Endothelial cell (in vitro differentiated cells): ENCODE results near the gene THBD. TPM values are rescaled to one million over a fixed set of nuclear protein-coding genes. Genes with fewer than 3 reads are reported as not detected.
"Not testable (repeated sequence)": the region's sequence is repeated elsewhere in the genome, so short reads cannot be mapped to it uniquely, and the experiment has no call there.

Experiments used
- DNase-seq: peaks from one replicate; pipeline ENCODE4 v3.0.0; 2021; ENCODE audit warnings: low spot score
- H3K27ac Mint-ChIP-seq: one replicate; pipeline ENCODE4 v1.8.0; 2021; ENCODE audit warnings: mixed read lengths, inconsistent platforms; ENCODE audit not compliant: unreplicated experiment
- H3K27me3 Mint-ChIP-seq: one replicate; pipeline ENCODE4 v1.8.0; 2021; ENCODE audit warnings: mild to moderate bottlenecking, moderate library complexity, mixed read lengths, inconsistent platforms; ENCODE audit not compliant: unreplicated experiment
- H3K36me3 Mint-ChIP-seq: one replicate; pipeline ENCODE4 v1.8.0; 2021; ENCODE audit warnings: mild to moderate bottlenecking, low read depth, mixed read lengths, inconsistent platforms; ENCODE audit not compliant: unreplicated experiment
- H3K4me1 Mint-ChIP-seq: one replicate; pipeline ENCODE4 v1.8.0; 2021; ENCODE audit warnings: mild to moderate bottlenecking, mixed read lengths, inconsistent platforms; ENCODE audit not compliant: unreplicated experiment
- H3K4me3 Mint-ChIP-seq: one replicate; pipeline ENCODE4 v1.8.0; 2021; ENCODE audit warnings: mild to moderate bottlenecking, mixed read lengths, inconsistent platforms; ENCODE audit not compliant: unreplicated experiment
- H3K9me3 Mint-ChIP-seq: one replicate; pipeline ENCODE4 v1.8.0; 2021; ENCODE audit warnings: mixed read lengths, inconsistent platforms; ENCODE audit not compliant: unreplicated experiment
- CTCF ChIP-seq: fragments of 200-600 bp; sonication (generic); IDR thresholded peaks from one replicate; pipeline ENCODE4 v1.5.0; 2021; ENCODE audit warnings: antibody characterized with exemption; ENCODE audit not compliant: unreplicated experiment
- total RNA-seq: library from RNA; stranded (reverse); fragmentation: NEBNext Ultra II Directional; extraction: Animal tissue kit (Norgen Biotek cat#: 25700); gene quantifications from one replicate; pipeline ENCODE4 v1.2.1, GENCODE V29; 2021; ENCODE audit not compliant: unreplicated experiment

THBD gene
- total RNA-seq, 1 donor from 2014 or later, result 90.4 TPM

DNA sequence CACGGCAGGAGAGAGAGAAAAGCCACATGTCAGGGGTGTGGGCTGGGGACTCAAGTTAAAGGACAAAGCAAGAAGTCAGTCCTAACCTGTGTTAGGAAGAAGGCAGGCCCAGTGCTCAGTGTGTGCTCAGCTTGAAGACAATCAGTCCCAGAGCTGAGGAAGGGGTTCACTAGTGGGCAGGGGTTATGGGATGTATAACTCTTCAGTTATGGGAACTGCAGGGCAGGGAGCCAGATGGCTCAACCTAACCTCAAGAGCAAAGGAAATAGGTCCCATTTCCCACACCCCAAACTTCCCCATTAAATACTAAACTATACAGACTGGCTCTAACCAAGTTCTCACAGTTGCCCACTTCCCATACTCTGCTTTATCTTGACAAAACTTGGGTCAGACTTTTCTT lies 21.8 kb downstream of the THBD start:
- no peak for TF ChIP-seq CTCF
- Mint-ChIP-seq H3K27ac (no peak overlapping the region), H3K9me3 (no peaks in the 10 kb centered on the region), H3K4me3 (no peak overlapping the region), H3K36me3 (no peaks in the 10 kb centered on the region), H3K4me1 (peaks cover 25% of the 10 kb centered on the region), H3K27me3 (peaks cover 6% of the 10 kb centered on the region)
- DNase-seq, result no peak

DNA sequence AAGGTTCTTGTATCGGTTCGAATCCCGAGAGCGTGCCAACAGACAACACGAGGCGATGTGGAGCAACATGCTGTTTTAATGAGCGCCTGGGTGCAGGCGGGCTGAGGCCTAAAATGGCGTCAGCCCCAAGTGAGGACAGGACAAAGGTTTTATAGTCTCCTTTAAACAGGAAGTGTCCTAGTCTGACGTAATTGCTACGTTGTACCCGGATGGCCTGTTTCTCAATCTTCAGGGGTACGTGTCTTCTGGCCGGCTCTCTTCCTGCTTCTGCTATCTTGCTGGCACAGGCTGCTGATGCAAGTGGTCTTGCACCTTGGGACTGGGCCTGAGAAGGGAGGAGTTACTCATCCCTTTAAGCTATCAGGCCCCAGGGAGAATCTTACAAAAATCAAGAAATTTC lies 24.0 kb downstream of the THBD start:
- not testable (repeated sequence) for H3K27me3 Mint-ChIP-seq, H3K36me3 Mint-ChIP-seq, H3K4me3 Mint-ChIP-seq, H3K27ac Mint-ChIP-seq, H3K9me3 Mint-ChIP-seq, DNase-seq
- H3K4me1 Mint-ChIP-seq, result peaks cover 22% of the 10 kb centered on the region

GRCh38 chr20:23024701-23025100 lies 24.8 kb downstream of the THBD start:
- Mint-ChIP-seq H3K27ac (no peak overlapping the region), H3K9me3 (no peaks in the 10 kb centered on the region), H3K36me3 (no peaks in the 10 kb centered on the region), H3K27me3 (peaks cover 6% of the 10 kb centered on the region), H3K4me1 (peaks cover 22% of the 10 kb centered on the region), H3K4me3 (no peak overlapping the region)
- TF ChIP-seq CTCF, result no peak
- no peak for DNase-seq

DNA sequence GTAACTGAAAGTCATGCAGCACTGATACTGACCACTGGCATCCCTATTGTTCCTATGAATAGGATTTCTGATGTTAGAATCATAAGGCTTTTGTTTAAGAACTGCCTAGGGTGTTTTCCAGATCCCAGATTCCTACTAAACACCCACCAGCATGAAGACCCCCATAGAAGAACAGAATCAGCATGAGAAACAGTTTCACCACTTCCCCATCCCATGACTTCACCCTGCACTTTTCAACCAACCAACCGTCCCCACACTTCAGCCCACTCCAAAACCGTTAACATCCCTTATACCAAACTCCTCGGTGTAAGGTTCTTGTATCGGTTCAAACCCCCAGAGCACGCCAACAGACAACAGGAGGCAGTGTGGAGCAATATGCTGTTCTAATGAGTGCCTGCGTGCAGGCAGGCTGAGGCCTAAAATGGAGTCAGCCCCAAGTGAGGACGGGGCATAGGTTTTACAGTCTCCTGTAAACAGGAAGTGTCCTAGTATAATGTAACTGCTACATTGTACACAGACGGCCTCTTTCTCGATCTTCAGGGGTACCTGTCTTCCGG lies 25.8 kb downstream of the THBD start:
- Mint-ChIP-seq H3K36me3 (no peaks in the 10 kb centered on the region), H3K4me1 (peaks cover 22% of the 10 kb centered on the region), H3K27me3 (peaks cover 6% of the 10 kb centered on the region), H3K27ac (no peak overlapping the region), H3K9me3 (no peaks in the 10 kb centered on the region), H3K4me3 (no peak overlapping the region)
- no peak for DNase-seq
- TF ChIP-seq CTCF, result no peak

- H3K4me3 Mint-ChIP-seq, result no peak overlapping the region
- no peaks in the 10 kb centered on the region for H3K36me3 Mint-ChIP-seq
- peaks cover 22% of the 10 kb centered on the region for H3K4me1 Mint-ChIP-seq
- H3K27me3 Mint-ChIP-seq, result peaks cover 6% of the 10 kb centered on the region
- H3K27ac Mint-ChIP-seq, result no peak overlapping the region
- TF ChIP-seq CTCF, result no peak
- DNase-seq, result no peak
- H3K9me3 Mint-ChIP-seq, result no peaks in the 10 kb centered on the region
Observed at GRCh38 chr20:23022849-23023248, 26.6 kb downstream of the THBD start.
